Transverse colon (tissue), 4 donors: Measurements from ENCODE around the gene RALGAPA2. TPM values are rescaled to one million over a fixed set of nuclear protein-coding genes. Genes with fewer than 3 reads are reported as not detected.
A peak's percentile ranks its signal among the peaks of the same experiment; 100 is the strongest.

Source experiments
- DNase-seq: peaks from one replicate; pipeline ENCODE4 v3.0.0-alpha.2; 2019
- H3K27ac ChIP-seq, 4 donors: fragments of 200-600 bp; sonication (generic); 2 replicates each; pipeline ENCODE4 v1.5.1; 2016 to 2018; ENCODE audit warnings: inconsistent platforms in 4 of 4
- H3K27me3 ChIP-seq: fragments of 200-600 bp; sonication (generic); 2 replicates; pipeline ENCODE4 v1.5.1; 2017; ENCODE audit warnings: inconsistent platforms
- H3K36me3 ChIP-seq, 4 donors: fragments of 200-600 bp; sonication (generic); 2 replicates each; pipeline ENCODE4 v1.5.1; 2017 to 2019; ENCODE audit warnings: inconsistent platforms in 4 of 4
- H3K4me1 ChIP-seq, 4 donors: fragments of 200-600 bp; sonication (generic); 2 replicates each; pipeline ENCODE4 v1.5.1; 2017 to 2020; ENCODE audit warnings: inconsistent platforms in 4 of 4
- H3K4me3 ChIP-seq, 4 donors: fragments of 200-600 bp; sonication (generic); 1 replicate in 1 of 4; 2 replicates in 3 of 4; pipeline versions ENCODE4 v1.5.1 to v1.6.1; 2017 to 2019; ENCODE audit warnings: inconsistent platforms in 4 of 4
- H3K9me3 ChIP-seq, 2 donors: fragments of 200-600 bp; sonication (generic); 2 replicates each; pipeline ENCODE4 v1.5.1; 2017 to 2019; ENCODE audit warnings: inconsistent platforms in 2 of 2
- CTCF ChIP-seq, 5 experiments: fragments of 200-600 bp in 3 of 5; fragments of 450-650 bp in 2 of 5; sonication (generic) in 3 of 5; IDR thresholded peaks; 1 replicate in 2 of 5; 2 replicates in 3 of 5; pipeline ENCODE4 v1.5.1; 2016 to 2017; ENCODE audit warnings: antibody characterized with exemption in 5 of 5, inconsistent platforms in 3 of 5, mild to moderate bottlenecking in 2 of 5, moderate library complexity in 1 of 5
- EP300 ChIP-seq: sonication (generic); formaldehyde crosslinking; IDR thresholded peaks from one replicate; pipeline ENCODE4 v1.6.1; 2017; ENCODE audit warnings: antibody characterized with exemption, low read depth
- POLR2A ChIP-seq: fragments of 450-650 bp; IDR thresholded peaks from one replicate; pipeline ENCODE4 v1.6.1; 2016; ENCODE audit warnings: antibody characterized with exemption, mild to moderate bottlenecking, moderate library complexity
- POLR2AphosphoS5 ChIP-seq, 3 donors: sonication (generic); formaldehyde crosslinking; IDR thresholded peaks; one replicate each; pipeline ENCODE4 v1.6.1; 2016; ENCODE audit warnings: antibody characterized with exemption in 3 of 3
- WGBS, 2 donors: methylation state at CpG; one replicate each; pipeline ENCODE4 v1.1.5; 2018; ENCODE audit warnings: low coverage in 1 of 2; 5-methylcytosine and 5-hydroxymethylcytosine counted together
- in situ Hi-C, 4 donors: fragments of 200-750 bp; cut with MboI; loops; one replicate each; pipeline versions ENCODE4 v1.15.0 to v1.15.1; 2017; ENCODE audit warnings: low sequenced_read_pairs in 3 of 4, low pct_ligation_motif_present in 1 of 4, low pct_unique_long_range_greater_than_20kb in 1 of 4
- intact Hi-C: fragments of 100-400 bp; cut with DNase I; formaldehyde crosslinking; loops from one replicate; pipeline ENCODE4 v1.15.1; 2023; ENCODE audit warnings: low total_unique reads
- total RNA-seq, 4 donors: library from RNA; depleted of rRNA; stranded (reverse); fragments of >200 nt; gene quantifications; one replicate each; pipeline ENCODE4 v1.1.0, GENCODE V29; 2016

RALGAPA2 gene
- total RNA-seq, 4 donors from 2014 or later: 29.5 to 84.0 (median 66.5) TPM

DNA sequence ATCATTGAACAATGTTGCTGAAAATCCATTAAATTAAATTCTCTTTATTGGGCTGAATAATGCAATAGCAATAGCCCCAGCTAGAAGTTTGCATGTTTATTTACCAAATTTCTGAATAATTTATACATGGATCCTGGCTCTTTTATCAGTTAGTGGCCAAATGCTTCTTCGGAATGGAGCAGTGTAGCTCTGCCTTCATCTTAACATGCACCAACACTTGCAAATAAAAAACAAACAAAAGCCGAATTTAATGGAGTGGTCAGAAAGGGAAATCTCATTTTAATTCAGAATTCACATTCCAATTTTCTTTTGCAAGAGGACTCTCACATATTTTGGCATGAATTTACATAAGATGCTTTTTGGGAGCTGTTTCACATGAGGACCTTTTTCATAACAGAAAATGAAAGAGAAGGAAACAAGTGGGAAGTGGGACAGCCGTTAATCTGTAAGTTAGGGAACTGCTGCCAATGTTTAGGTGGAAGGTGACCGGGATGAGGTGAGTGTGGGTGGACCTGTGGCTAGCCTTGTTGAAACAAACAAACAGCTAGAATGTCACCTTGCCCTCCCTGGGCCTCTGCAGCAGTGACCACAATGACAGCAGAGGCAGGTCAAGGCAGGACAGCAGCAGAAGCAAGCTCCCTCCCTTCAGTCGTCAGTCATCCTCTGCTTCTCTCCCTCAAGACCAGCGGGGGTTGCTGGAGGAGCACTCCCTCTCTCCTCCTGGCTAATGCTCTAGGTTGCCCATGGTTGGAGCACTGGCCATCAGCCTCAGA lies 271.4 kb downstream of the RALGAPA2 start:
- intact Hi-C loops (loop anchor here (5.0 kb wide), 1 partner anchor 1364 kb away; no protein-coding TSS in a partner anchor), in situ Hi-C loops (no loop called here)
- WGBS, 2 donors: 46 to 50% methylated on average over 4 to 6 of the region's 6 CpGs
- H3K4me3 ChIP-seq: no peak overlapping the region
- H3K4me1 ChIP-seq: peaks cover 0 to 22% (median 17%) of the 10 kb centered on the region in 4 donors
- H3K9me3 ChIP-seq: no peaks in the 10 kb centered on the region
- DNase-seq: no peak
- no peak for TF ChIP-seq POLR2A
- no peak for TF ChIP-seq CTCF (IDR thresholded peaks at IDR 0.05)
- TF ChIP-seq POLR2AphosphoS5 (IDR thresholded peaks at IDR 0.05): no peak
- TF ChIP-seq EP300: no peak
- no peaks in the 10 kb centered on the region for H3K27me3 ChIP-seq
- H3K27ac ChIP-seq: peak overlapping the region in 2 of 4 donors; percentile 27 to 67
- H3K36me3 ChIP-seq: no peaks in the 10 kb centered on the region

DNA sequence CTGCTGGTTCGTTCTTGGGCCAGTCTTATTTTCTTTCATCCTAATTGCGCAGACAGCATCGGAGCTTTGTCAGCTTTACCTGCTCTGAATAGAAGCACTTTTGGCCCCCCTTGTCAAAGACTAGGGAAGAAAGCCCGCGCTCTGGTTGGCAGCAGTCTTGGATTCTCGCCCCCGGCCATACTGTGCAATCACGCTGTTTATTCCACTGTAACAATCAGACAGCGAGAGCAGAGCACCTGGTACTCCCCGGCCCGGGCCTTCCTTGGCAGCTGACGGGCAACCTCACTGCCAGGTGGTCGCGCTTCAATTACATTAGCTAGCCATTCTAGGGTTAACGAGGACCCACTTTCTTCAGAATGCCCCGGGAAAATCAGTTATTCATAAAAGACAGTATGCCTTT lies 272.0 kb downstream of the RALGAPA2 start:
- 62 to 64% methylated on average over 7 to 16 of the region's 16 CpGs for WGBS, 2 donors

DNA sequence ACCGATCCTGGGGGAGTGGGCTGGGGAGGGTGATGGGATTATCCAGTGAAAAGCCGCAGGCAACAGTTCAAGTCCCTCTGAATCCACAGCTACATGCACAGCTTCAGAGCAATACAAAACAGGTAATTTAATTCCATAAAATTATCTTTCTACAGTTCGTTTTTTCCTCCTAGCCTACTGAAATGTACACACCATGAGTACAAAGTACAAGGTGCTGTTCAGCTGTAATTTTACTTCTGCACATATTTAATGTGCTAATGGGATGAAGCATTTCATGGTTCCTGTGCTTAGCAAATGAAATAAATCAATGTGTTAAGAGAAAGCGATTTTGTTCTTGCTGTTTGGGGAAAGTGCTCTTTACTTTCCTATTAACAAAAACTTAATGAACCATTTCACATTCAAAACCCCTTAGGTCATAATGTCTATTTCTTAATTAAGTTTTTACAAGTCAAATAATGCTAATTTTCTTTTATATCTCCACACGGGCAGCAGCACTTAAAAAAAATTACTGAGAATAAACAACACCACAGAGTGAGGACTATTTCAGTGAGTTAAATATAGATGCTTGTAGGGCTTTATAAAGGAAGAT lies 272.7 kb downstream of the RALGAPA2 start:
- TF ChIP-seq POLR2A: no peak
- TF ChIP-seq CTCF (IDR thresholded peaks at IDR 0.05): no peak
- TF ChIP-seq POLR2AphosphoS5 (IDR thresholded peaks at IDR 0.05): no peak
- no peak for TF ChIP-seq EP300
- 47% methylated on average over 2 to 5 of the region's 5 CpGs for WGBS, 2 donors
- intact Hi-C loops: loop anchor here (5.0 kb wide), 1 partner anchor 1362 kb away; no protein-coding TSS in a partner anchor
- no peaks in the 10 kb centered on the region for H3K36me3 ChIP-seq
- peaks cover 0 to 22% (median 17%) of the 10 kb centered on the region in 4 donors for H3K4me1 ChIP-seq
- in situ Hi-C loops: no loop called here
- peak overlapping the region in 3 of 4 donors; percentile 28 to 67 (median 51) for H3K27ac ChIP-seq
- H3K9me3 ChIP-seq: no peaks in the 10 kb centered on the region
- no peak for DNase-seq
- no peak overlapping the region for H3K4me3 ChIP-seq
- no peaks in the 10 kb centered on the region for H3K27me3 ChIP-seq

More for the DNA sequence above, 272.0 kb downstream of the RALGAPA2 start:
- no peaks in the 10 kb centered on the region for H3K9me3 ChIP-seq
- peak overlapping the region in 2 of 4 donors; percentile 23 to 67 for H3K27ac ChIP-seq
- H3K4me1 ChIP-seq: peaks cover 0 to 22% (median 17%) of the 10 kb centered on the region in 4 donors
- no peaks in the 10 kb centered on the region for H3K36me3 ChIP-seq
- DNase-seq: no peak
- H3K27me3 ChIP-seq: no peaks in the 10 kb centered on the region
- no peak for TF ChIP-seq POLR2AphosphoS5 (IDR thresholded peaks at IDR 0.05)
- TF ChIP-seq CTCF (IDR thresholded peaks at IDR 0.05): no peak
- TF ChIP-seq EP300: no peak
- no peak for TF ChIP-seq POLR2A
- in situ Hi-C loops (no loop called here), intact Hi-C loops (loop anchor here (5.0 kb wide), 1 partner anchor 1363 kb away; no protein-coding TSS in a partner anchor)
- H3K4me3 ChIP-seq: no peak overlapping the region

DNA sequence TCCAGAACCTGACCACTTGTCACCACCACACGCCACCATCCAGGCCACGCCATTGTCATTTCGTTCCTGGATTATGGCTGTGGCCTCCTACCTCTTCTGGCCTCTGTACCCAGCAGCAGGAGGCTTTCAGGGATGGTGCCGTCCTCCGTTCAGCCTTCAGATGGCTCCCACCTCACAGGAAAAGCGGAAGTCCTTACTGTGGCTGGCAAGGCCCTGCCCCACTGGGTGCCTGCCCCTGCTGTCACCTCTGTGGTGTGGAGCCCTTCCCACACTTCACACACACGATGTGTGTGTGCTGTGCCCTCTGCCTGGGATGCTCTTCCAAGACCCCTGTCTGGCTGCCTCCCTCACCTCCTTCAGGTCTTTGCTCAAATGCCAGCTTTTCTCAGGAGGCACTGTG lies 275.1 kb downstream of the RALGAPA2 start:
- intact Hi-C loops: no loop called here
- H3K27me3 ChIP-seq: no peaks in the 10 kb centered on the region
- no peak overlapping the region for H3K4me3 ChIP-seq
- no peaks in the 10 kb centered on the region for H3K36me3 ChIP-seq
- no peaks in the 10 kb centered on the region for H3K9me3 ChIP-seq
- H3K4me1 ChIP-seq: peaks cover 0 to 22% (median 17%) of the 10 kb centered on the region in 4 donors
- no peak overlapping the region for H3K27ac ChIP-seq
- 97% methylated on average over 7 of the region's 7 CpGs; no CpG with 5 or more reads in 1 of the 2 donors for WGBS, 2 donors
- DNase-seq: no peak
- TF ChIP-seq EP300: no peak
- TF ChIP-seq POLR2AphosphoS5 (IDR thresholded peaks at IDR 0.05): no peak
- TF ChIP-seq CTCF (IDR thresholded peaks at IDR 0.05): no peak
- no peak for TF ChIP-seq POLR2A
- in situ Hi-C loops: no loop called here
